Measurements from ENCODE around the gene MACROH2A1. TPM values are rescaled to one million over a fixed set of nuclear protein-coding genes. Genes with fewer than 3 reads are reported as not detected.

Gene MACROH2A1
- total RNA-seq, 4 donors from 2014 or later = 196 to 251 (median 209) TPM

DNA sequence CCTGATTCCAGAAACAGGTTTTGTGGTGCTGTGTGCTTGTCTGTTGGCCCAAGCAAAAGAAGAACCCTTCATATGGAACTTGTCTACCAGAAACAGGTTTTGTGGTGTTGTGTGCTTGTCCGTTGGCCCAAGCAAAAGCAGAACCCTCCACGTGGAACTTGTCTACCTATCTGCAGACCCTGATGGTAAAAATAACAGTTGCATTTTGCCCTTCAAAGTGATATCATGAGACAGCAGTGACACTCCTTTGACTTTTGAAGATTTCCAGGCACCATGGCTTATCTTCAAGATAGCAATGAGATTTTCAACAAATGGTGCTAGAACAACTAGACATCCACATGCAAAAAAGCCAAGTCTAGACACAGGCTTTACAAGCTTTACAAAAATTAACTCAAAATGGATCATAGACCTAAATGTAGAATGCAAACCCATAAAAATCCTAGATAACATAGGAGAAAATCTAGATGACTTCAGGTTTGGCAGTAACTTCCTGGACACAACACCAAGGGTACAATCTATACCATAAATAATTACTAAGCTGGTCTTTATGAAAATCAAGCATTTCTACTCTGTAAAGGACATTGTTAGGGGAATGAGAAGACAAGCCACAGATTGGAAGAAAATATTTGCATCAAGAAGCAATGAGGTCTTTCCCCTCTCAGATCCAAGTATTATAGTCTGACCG lies 16.8 kb downstream of the MACROH2A1 start:
- no peak for DNase-seq (ENCODE audit: low spot score in 2 of 2)
- Histone ChIP-seq H3K4me3 (no peak overlapping the region), H3K9me3 (no peaks in the 10 kb centered on the region), H3K27me3 (no peaks in the 10 kb centered on the region), H3K4me1 (peaks cover 51% of the 10 kb centered on the region), H3K27ac (no peak overlapping the region), H3K36me3 (peaks cover 48% of the 10 kb centered on the region)
- TF ChIP-seq, protein P1, sequence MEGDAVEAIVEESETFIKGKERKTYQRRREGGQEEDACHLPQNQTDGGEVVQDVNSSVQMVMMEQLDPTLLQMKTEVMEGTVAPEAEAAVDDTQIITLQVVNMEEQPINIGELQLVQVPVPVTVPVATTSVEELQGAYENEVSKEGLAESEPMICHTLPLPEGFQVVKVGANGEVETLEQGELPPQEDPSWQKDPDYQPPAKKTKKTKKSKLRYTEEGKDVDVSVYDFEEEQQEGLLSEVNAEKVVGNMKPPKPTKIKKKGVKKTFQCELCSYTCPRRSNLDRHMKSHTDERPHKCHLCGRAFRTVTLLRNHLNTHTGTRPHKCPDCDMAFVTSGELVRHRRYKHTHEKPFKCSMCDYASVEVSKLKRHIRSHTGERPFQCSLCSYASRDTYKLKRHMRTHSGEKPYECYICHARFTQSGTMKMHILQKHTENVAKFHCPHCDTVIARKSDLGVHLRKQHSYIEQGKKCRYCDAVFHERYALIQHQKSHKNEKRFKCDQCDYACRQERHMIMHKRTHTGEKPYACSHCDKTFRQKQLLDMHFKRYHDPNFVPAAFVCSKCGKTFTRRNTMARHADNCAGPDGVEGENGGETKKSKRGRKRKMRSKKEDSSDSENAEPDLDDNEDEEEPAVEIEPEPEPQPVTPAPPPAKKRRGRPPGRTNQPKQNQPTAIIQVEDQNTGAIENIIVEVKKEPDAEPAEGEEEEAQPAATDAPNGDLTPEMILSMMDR (IDR thresholded peaks at IDR 0.05) = no peak
- TF ChIP-seq POLR2A (IDR thresholded peaks at IDR 0.05) (no peak), EP300 (IDR thresholded peaks at IDR 0.05) (no peak), POLR2AphosphoS5 (IDR thresholded peaks at IDR 0.05) (no peak)
- WGBS = 81% methylated on average over 3 of the region's 3 CpGs

- DNase-seq (ENCODE audit: low spot score in 2 of 2) = no peak
- TF ChIP-seq, protein P1 (IDR thresholded peaks at IDR 0.05) = no peak
- TF ChIP-seq POLR2AphosphoS5 (IDR thresholded peaks at IDR 0.05) (no peak), POLR2A (IDR thresholded peaks at IDR 0.05) (no peak), EP300 (IDR thresholded peaks at IDR 0.05) (no peak)
- H3K4me1 ChIP-seq = peaks cover 31% of the 10 kb centered on the region
- no peak overlapping the region for H3K27ac ChIP-seq
- no peaks in the 10 kb centered on the region for H3K27me3 ChIP-seq
- no peak overlapping the region for H3K4me3 ChIP-seq
- WGBS = 54% methylated on average over 7 of the region's 7 CpGs
- H3K9me3 ChIP-seq = no peaks in the 10 kb centered on the region
- peaks cover 42% of the 10 kb centered on the region for H3K36me3 ChIP-seq
Observed at GRCh38 chr5:135379046-135379654, 19.9 kb downstream of the MACROH2A1 start.

DNA sequence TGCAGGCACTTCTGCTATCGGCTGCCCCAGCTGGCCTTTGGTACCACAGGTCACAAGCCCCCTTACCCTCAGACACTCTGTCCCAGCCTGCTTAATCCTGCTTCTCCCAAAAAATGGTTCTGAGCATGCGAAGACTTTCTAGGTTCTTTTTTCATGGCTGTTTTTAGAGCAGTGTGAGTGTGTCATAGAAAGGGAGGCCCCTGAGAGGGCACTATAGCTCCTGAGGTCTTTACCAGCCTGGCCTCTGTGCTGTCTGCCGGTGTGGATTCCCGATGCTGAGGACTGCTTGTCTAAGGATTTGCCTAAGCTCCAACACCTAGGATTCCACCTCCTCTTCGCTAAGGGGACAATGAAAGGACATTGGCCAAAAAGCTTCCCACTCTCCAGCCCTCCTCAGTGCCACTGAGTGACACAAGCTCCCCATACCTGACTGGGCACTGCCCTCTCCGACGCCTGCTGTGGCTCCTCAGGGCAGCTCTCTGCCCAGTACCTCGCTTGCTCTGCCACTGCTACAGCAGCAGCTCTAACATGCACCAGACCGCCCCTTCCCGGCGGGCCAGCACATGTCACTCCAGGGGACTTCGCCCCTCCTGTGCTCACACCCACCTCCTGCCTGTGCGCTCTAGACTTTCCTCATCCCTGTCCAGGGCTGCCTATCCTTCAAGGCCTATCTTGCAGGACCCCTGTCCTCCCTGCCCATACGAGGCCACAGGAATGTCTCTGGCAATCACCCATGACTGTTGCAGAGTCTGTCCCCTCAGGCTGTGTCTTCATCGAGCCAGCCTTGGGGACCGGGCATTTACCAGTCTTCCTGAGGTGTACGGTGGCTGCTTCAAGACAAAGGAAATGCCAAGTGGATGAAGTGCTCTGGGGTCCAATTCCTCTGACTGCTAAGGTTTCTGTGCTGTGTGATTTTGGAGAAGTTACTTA lies 21.0 kb downstream of the MACROH2A1 start:
- Histone ChIP-seq H3K4me1 (peaks cover 25% of the 10 kb centered on the region), H3K27me3 (no peaks in the 10 kb centered on the region), H3K27ac (no peak overlapping the region), H3K36me3 (peaks cover 38% of the 10 kb centered on the region), H3K9me3 (no peaks in the 10 kb centered on the region), H3K4me3 (no peak overlapping the region)
- DNase-seq (ENCODE audit: low spot score in 2 of 2) = no peak
- TF ChIP-seq POLR2AphosphoS5 (IDR thresholded peaks at IDR 0.05) = no peak
- no peak for TF ChIP-seq EP300 (IDR thresholded peaks at IDR 0.05)
- no peak for TF ChIP-seq POLR2A (IDR thresholded peaks at IDR 0.05)
- WGBS = 71% methylated on average over 14 of the region's 17 CpGs

DNA sequence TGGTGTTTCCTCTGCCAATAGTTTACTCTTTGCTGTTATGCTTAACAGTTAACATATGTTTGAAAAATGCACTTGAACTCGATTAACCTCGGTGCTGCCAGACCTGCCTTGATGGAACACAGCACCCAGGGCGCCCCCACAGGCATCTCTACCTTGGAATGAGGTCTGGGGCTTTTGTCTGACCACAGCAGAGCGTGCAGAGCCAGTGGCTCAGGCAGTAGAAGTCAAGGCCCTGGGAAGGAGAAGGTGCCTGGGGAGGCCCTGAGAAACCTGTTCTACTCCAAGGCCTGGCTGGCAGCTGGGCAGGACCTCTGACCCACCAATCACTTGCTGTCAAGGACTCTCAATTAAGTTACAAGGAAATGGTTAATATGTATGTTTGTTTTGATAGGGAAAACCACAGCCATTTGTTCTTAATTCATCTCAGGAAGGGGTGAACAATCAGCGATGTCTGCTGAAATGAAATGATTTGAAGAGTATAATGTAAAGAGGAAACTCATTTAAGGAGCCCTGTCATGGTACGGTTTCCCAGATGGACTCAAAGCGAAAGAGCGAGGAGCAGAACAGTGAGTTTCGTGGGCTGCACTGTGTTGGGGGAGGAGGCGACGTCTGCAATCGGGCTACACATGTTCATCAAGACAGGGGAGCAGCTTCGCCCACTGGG lies 21.9 kb downstream of the MACROH2A1 start:
- peaks cover 25% of the 10 kb centered on the region for H3K4me1 ChIP-seq
- H3K9me3 ChIP-seq = no peaks in the 10 kb centered on the region
- H3K4me3 ChIP-seq = no peak overlapping the region
- no peak for DNase-seq (ENCODE audit: low spot score in 2 of 2)
- WGBS = 76% methylated on average over 13 of the region's 13 CpGs
- no peak for TF ChIP-seq POLR2AphosphoS5 (IDR thresholded peaks at IDR 0.05)
- no peak for TF ChIP-seq POLR2A (IDR thresholded peaks at IDR 0.05)
- TF ChIP-seq EP300 (IDR thresholded peaks at IDR 0.05) = no peak
- TF ChIP-seq, protein P1 (IDR thresholded peaks at IDR 0.05) = no peak
- H3K27ac ChIP-seq = no peak overlapping the region
- no peaks in the 10 kb centered on the region for H3K27me3 ChIP-seq
- peaks cover 41% of the 10 kb centered on the region for H3K36me3 ChIP-seq

DNA sequence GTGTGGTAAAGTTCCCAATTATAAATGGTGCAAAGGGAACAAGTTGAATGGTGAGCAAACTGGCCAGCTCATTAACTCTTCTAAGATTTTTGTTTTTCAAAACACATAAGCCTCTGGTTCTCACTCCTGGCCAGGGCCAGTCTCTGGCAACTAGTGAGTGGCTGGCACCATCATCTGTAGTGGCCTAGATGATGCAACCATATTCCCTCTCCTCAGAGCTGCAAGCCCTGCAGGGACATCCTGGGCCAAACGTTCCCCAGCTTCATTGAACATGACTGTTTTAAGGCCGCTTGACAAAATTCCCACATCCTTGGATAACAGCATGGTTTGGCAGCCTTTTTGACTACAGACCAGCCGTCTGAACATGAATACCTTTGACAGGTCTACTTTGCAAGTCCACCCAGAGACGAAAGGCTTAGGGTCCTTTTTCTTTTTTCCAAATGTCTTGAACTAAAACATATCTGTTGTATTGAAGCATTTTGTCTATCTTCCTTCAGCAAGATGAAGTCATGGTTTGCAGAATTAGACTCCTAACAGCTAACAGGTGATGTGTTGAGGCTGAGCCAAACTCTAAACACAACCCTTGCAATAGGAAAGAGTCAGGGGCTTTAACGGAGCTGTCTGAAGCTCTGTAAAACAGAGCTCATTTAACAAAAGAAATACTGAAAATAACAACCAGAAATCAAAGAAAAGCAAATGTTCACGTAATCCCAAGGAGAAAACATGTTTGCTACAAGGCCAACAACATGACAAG lies 23.8 kb downstream of the MACROH2A1 start:
- no peak for TF ChIP-seq POLR2A (IDR thresholded peaks at IDR 0.05)
- TF ChIP-seq EP300 (IDR thresholded peaks at IDR 0.05) = no peak
- TF ChIP-seq, protein P1 (IDR thresholded peaks at IDR 0.05) = no peak
- TF ChIP-seq POLR2AphosphoS5 (IDR thresholded peaks at IDR 0.05) = no peak
- DNase-seq (ENCODE audit: low spot score in 2 of 2) = peak in 1 of 2 donors; percentile 33
- Histone ChIP-seq H3K4me3 (no peak overlapping the region), H3K27ac (no peak overlapping the region), H3K27me3 (no peaks in the 10 kb centered on the region), H3K4me1 (peaks cover 22% of the 10 kb centered on the region), H3K36me3 (peaks cover 44% of the 10 kb centered on the region), H3K9me3 (no peaks in the 10 kb centered on the region)
- 66% methylated on average over 6 of the region's 6 CpGs for WGBS
